K562 (cell line): Measurements from ENCODE around the gene EPB41L4A. TPM values are rescaled to one million over a fixed set of nuclear protein-coding genes. Genes with fewer than 3 reads are reported as not detected.

Source experiments
- ATAC-seq: fragments of 200-7000 bp; cut with Tn5 transposase; 3 replicates; pipeline ENCODE4 v1.9.1; 2020; ENCODE audit warnings: moderate library complexity
- BruUV-seq: library from RNA; stranded (reverse); fragments of 400-500 nt; replicated peaks from 2 replicates; lab custom pipeline; 2021; lab: Mats Ljungman, UMichigan
- CTCF ChIA-PET: fragments of 300-600 bp; formaldehyde crosslinking; extraction: SDS; loops from one replicate; lab custom pipeline; 2021; ENCODE audit warnings: low intra/inter-chr PET ratio; lab: Yijun Ruan, JAX
- POLR2A ChIA-PET: fragments of 300-600, 350-650 bp; sonication (Branson Sonifier 250); formaldehyde crosslinking; extraction: SDS; loops from one replicate; lab custom pipeline; 2021; ENCODE audit warnings: antibody characterized with exemption, inconsistent platforms; lab: Yijun Ruan, JAX
- DNase-seq, 4 experiments: peaks; one replicate each; pipeline versions ENCODE4 v3.0.0 to v3.0.0-alpha.2; 2011 to 2018; ENCODE audit warnings: low spot score in 3 of 4, mixed read lengths in 3 of 4; ENCODE audit errors: extremely low read depth in 1 of 4
- FAIRE-seq: peaks from 2 replicates; lab custom pipeline; 2011; peaks lifted over from hg19 to GRCh38; lab: Jason Lieb, UNC
- H2AFZ ChIP-seq: 2 replicates; pipeline ENCODE4 v1.6.0; 2011; ENCODE audit warnings: low read depth, low read length, control low read depth, inconsistent platforms
- H3K27ac ChIP-seq: fragments of 200-600 bp; 3 replicates; pipeline ENCODE4 v1.8.0; 2011; ENCODE audit warnings: low read depth, mild to moderate bottlenecking, control low read depth, inconsistent platforms, low read length, moderate library complexity, mixed read lengths; ENCODE audit errors: extremely low read depth
- H3K27me3 ChIP-seq, 2 experiments: fragments of 300-600 bp in 1 of 2; 2 replicates in 1 of 2; 3 replicates in 1 of 2; pipeline versions ENCODE4 v1.6.0 to v1.8.0; 2011; ENCODE audit warnings: inconsistent platforms in 2 of 2, low read length in 2 of 2, mild to moderate bottlenecking in 1 of 2, mixed read lengths in 1 of 2, moderate library complexity in 1 of 2; ENCODE audit not compliant: control insufficient read depth in 2 of 2, insufficient read depth in 2 of 2
- H3K36me3 ChIP-seq: fragments of 300-600 bp; 3 replicates; pipeline ENCODE4 v1.8.0; 2011; ENCODE audit warnings: mild to moderate bottlenecking, low read length, inconsistent platforms; ENCODE audit not compliant: control insufficient read depth, insufficient read depth
- H3K4me1 ChIP-seq, 2 experiments: fragments of 200-600 bp in 1 of 2; replicated peaks in 1 of 2; 2 replicates in 1 of 2; 3 replicates in 1 of 2; pipeline versions ENCODE4 v1.5.1 to v1.8.0; 2011; ENCODE audit warnings: inconsistent platforms in 2 of 2, low read length in 2 of 2, mild to moderate bottlenecking in 1 of 2, mixed read lengths in 1 of 2, moderate library complexity in 1 of 2; ENCODE audit not compliant: control insufficient read depth in 2 of 2, insufficient read depth in 2 of 2
- H3K4me2 ChIP-seq: 2 replicates; pipeline ENCODE4 v1.6.1; 2011; ENCODE audit warnings: low read length, control low read depth, inconsistent platforms, mixed read lengths; ENCODE audit not compliant: insufficient read depth
- H3K4me3 ChIP-seq: fragments of 200-600 bp; sonication (generic), shearing (Covaris generic); 2 replicates; pipeline ENCODE4 v1.5.1; 2016; ENCODE audit warnings: control low read depth, inconsistent platforms
- H3K79me2 ChIP-seq: fragments of 200-600 bp; 3 replicates; pipeline ENCODE4 v1.8.0; 2011; ENCODE audit warnings: low read length, inconsistent platforms; ENCODE audit not compliant: control insufficient read depth, insufficient read depth
- H3K9ac ChIP-seq, 2 experiments: 2 replicates each; pipeline versions ENCODE4 v1.6.0 to v1.6.1; 2011; ENCODE audit warnings: low read depth in 2 of 2, low read length in 2 of 2, control low read depth in 1 of 2, inconsistent platforms in 1 of 2, mild to moderate bottlenecking in 1 of 2, mixed read lengths in 1 of 2; ENCODE audit not compliant: insufficient read depth in 1 of 2
- H3K9me1 ChIP-seq: one replicate; pipeline ENCODE4 v1.6.0; 2011; ENCODE audit warnings: inconsistent platforms, mild to moderate bottlenecking, low read length, moderate library complexity; ENCODE audit not compliant: control insufficient read depth, insufficient read depth
- H3K9me3 ChIP-seq: replicated peaks from 2 replicates; pipeline ENCODE4 v1.5.1; 2011; ENCODE audit warnings: low read depth, low read length, inconsistent platforms; ENCODE audit not compliant: control insufficient read depth, insufficient read depth
- H4K20me1 ChIP-seq: replicated peaks from 2 replicates; pipeline ENCODE4 v1.6.1; 2011; ENCODE audit warnings: low read length, inconsistent platforms, mixed read lengths; ENCODE audit not compliant: control insufficient read depth, insufficient read depth
- BRD4 ChIP-seq: fragments of 200-600 bp; sonication (generic); IDR thresholded peaks from 2 replicates; pipeline ENCODE4 v1.6.1; 2017; ENCODE audit warnings: inconsistent platforms
- CAMTA2 ChIP-seq: fragments of 250-450 bp; sonication (Bioruptor Pico); conservative IDR thresholded peaks from 2 replicates; pipeline ENCODE4 v1.5.1; 2022
- PCBP1 ChIP-seq: fragments of 200-400 bp; formaldehyde crosslinking; IDR thresholded peaks from 2 replicates; pipeline ENCODE4 v1.6.1; 2018; ENCODE audit warnings: mild to moderate bottlenecking, low read depth, low read length; ENCODE audit not compliant: poor library complexity, severe bottlenecking
- SIX5 ChIP-seq, 2 experiments: IDR thresholded peaks; 2 replicates each; pipeline ENCODE4 v1.6.1; 2011; ENCODE audit warnings: low read length in 2 of 2, borderline replicate concordance in 1 of 2, low read depth in 1 of 2, mild to moderate bottlenecking in 1 of 2, moderate library complexity in 1 of 2; ENCODE audit not compliant: insufficient read depth in 1 of 2
- TEAD4 ChIP-seq, 2 experiments: sonication (generic) in 1 of 2; formaldehyde crosslinking in 1 of 2; IDR thresholded peaks; 2 replicates each; pipeline versions ENCODE4 v1.6.1 to v1.8.0; 2012 to 2022; ENCODE audit warnings: borderline replicate concordance in 1 of 2, inconsistent platforms in 1 of 2, low read length in 1 of 2, mild to moderate bottlenecking in 1 of 2, missing genetic modification reagents in 1 of 2
- TSC22D4 ChIP-seq: fragments of 450-650 bp; IDR thresholded peaks from 2 replicates; pipeline ENCODE4 v1.6.1; 2016; ENCODE audit warnings: missing genetic modification characterization, missing biosample characterization, control low read depth
- XRCC4 ChIP-seq: IDR thresholded peaks from one replicate; pipeline ENCODE4 v1.6.1; 2011; ENCODE audit not compliant: insufficient read depth, insufficient read length; ENCODE audit errors: extremely low read depth
- WGBS: fragments of 100-300 bp; shearing (Covaris generic); methylation state at CpG from one replicate; pipeline ENCODE4 v1.1.6; 2016; ENCODE audit warnings: low coverage, mixed read lengths; ENCODE audit not compliant: insufficient coverage; ENCODE audit errors: missing lambda C conversion rate; 5-methylcytosine and 5-hydroxymethylcytosine counted together
- in situ Hi-C: fragments of 300-500 bp; cut with MboI; formaldehyde crosslinking; loops from 4 replicates; pipeline ENCODE4 v1.15.0; 2018; ENCODE audit warnings: inconsistent platforms, mixed read lengths
- intact Hi-C: fragments of 100-400 bp; cut with micrococcal nuclease; formaldehyde crosslinking; loops from 2 replicates; pipeline ENCODE4 v1.14.2; 2022
- polyA plus RNA-seq, 8 experiments: library from polyadenylated mRNA; depleted of rRNA in 4 of 8; stranded (reverse) in 5 of 8; unstranded in 3 of 8; fragments of >200 nt; fragmentation: Nextera tagmentation in 2 of 8; fragmentation: Illumina TruSeq in 1 of 8; extraction: Ambion mirVana in 2 of 8; extraction: Trizol in 1 of 8; gene quantifications; 2 replicates each; pipeline versions ENCODE4 v1.2.1 to v1.2.3, GENCODE V29; 2011 to 2014; ENCODE audit warnings: inconsistent platforms in 1 of 8, missing spikeins in 1 of 8
- total RNA-seq, 7 experiments: library from RNA; depleted of rRNA in 6 of 7; stranded (reverse); fragments of >200 nt in 6 of 7; fragmentation: Illumina TruSeq in 2 of 7; extraction: Trizol in 2 of 7; gene quantifications; 2 replicates each; pipeline versions ENCODE4 v1.2.1 to v1.2.3, GENCODE V29; 2011 to 2021; ENCODE audit warnings: low replicate concordance in 1 of 7
- TF ChIP-seq, protein P1 (sequence below): fragments of 250-450 bp; sonication (Bioruptor Pico); IDR thresholded peaks from 2 replicates; pipeline ENCODE4 v1.4.0; 2020; ENCODE audit warnings: mild to moderate bottlenecking, moderate library complexity
- TF ChIP-seq, protein P2 (sequence below): fragments of 250-450 bp; sonication (Bioruptor Pico); IDR thresholded peaks from 2 replicates; pipeline ENCODE4 v1.5.1; 2021; ENCODE audit warnings: mild to moderate bottlenecking
- TF ChIP-seq, protein P3 (sequence below): fragments of 250-450 bp; sonication (Bioruptor Pico); IDR thresholded peaks from 2 replicates; pipeline ENCODE4 v1.5.0; 2021

Gene EPB41L4A
- total and polyA plus RNA-seq, 9 of the 15 experiments (the other 6 are each of a cell fraction or from before 2014, with no cell fraction given): 0.04 to 0.35 (median 0.12) TPM; not detected in 3

DNA sequence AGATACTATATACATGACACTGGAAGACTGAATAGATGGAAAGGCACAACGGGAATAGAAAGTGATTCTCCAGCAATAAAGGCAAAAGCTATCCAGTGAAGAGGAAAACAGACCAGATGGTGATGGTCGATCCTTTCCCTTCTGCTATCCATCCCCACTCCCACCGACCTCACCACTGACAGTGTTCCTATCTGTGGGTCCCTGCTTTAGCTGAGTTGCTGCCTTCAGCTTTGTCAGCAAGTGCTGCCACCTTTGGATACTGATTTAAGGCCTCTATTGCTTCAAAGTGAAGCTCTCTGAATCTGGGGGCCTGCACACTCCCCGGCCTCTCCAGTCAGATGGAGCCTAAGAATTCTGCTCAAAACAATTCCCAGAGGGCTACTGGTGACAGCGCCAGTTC lies 32.3 kb downstream of the EPB41L4A start:
- ChIA-PET CTCF (no interaction called here), POLR2A (no interaction called here)
- H3K79me2 ChIP-seq: no peaks in the 10 kb centered on the region
- no TSS peak for BruUV-seq
- in situ Hi-C loops (no loop called here), intact Hi-C loops (no loop called here)
- FAIRE-seq (no peak), ATAC-seq (no peak), DNase-seq (no peak)
- H3K9me3 ChIP-seq: no peaks in the 10 kb centered on the region
- no peak overlapping the region for H3K9ac ChIP-seq
- no peak overlapping the region for H3K27ac ChIP-seq
- 0% methylated on average over 5 of the region's 5 CpGs for WGBS
- no peak overlapping the region for H2AFZ ChIP-seq
- H3K27me3 ChIP-seq: peaks cover 0 to 15% of the 10 kb centered on the region in 2 experiments; a peak in 3 of 5 replicates
- TF ChIP-seq PCBP1: no peak
- TF ChIP-seq TEAD4 (IDR thresholded peaks at IDR 0.05; ENCODE audit: low read length): no peak
- no peak for TF ChIP-seq TEAD4 (CRISPR knock-in tag; IDR thresholded peaks at IDR 0.05; ENCODE audit: borderline replicate concordance)
- TF ChIP-seq BRD4: no peak
- TF ChIP-seq, protein P1, sequence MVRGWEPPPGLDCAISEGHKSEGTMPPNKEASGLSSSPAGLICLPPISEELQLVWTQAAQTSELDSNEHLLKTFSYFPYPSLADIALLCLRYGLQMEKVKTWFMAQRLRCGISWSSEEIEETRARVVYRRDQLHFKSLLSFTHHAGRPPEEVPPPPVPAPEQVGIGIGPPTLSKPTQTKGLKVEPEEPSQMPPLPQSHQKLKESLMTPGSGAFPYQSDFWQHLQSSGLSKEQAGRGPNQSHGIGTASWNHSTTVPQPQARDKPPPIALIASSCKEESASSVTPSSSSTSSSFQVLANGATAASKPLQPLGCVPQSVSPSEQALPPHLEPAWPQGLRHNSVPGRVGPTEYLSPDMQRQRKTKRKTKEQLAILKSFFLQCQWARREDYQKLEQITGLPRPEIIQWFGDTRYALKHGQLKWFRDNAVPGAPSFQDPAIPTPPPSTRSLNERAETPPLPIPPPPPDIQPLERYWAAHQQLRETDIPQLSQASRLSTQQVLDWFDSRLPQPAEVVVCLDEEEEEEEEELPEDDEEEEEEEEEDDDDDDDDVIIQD (CRISPR knock-in tag): no peak
- no peak for TF ChIP-seq SIX5 (IDR thresholded peaks at IDR 0.05; ENCODE audit: borderline replicate concordance in 1 of 2, insufficient read depth in 1 of 2, low read depth in 1 of 2, low read length in 2 of 2)
- TF ChIP-seq, protein P2, sequence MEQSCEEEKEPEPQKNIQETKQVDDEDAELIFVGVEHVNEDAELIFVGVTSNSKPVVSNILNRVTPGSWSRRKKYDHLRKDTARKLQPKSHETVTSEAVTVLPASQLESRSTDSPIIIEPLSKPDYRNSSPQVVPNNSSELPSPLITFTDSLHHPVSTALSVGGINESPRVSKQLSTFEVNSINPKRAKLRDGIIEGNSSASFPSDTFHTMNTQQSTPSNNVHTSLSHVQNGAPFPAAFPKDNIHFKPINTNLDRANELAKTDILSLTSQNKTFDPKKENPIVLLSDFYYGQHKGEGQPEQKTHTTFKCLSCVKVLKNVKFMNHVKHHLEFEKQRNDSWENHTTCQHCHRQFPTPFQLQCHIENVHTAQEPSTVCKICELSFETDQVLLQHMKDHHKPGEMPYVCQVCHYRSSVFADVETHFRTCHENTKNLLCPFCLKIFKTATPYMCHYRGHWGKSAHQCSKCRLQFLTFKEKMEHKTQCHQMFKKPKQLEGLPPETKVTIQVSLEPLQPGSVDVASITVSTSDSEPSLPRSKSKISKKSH (CRISPR knock-in tag): no peak
- TF ChIP-seq TSC22D4 (tag): no peak
- TF ChIP-seq, protein P3, sequence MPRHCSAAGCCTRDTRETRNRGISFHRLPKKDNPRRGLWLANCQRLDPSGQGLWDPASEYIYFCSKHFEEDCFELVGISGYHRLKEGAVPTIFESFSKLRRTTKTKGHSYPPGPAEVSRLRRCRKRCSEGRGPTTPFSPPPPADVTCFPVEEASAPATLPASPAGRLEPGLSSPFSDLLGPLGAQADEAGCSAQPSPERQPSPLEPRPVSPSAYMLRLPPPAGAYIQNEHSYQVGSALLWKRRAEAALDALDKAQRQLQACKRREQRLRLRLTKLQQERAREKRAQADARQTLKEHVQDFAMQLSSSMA (CRISPR knock-in tag): no peak
- no peak for TF ChIP-seq CAMTA2
- no peak for TF ChIP-seq XRCC4
- H3K9me1 ChIP-seq: no peaks in the 10 kb centered on the region
- H3K36me3 ChIP-seq: no peaks in the 10 kb centered on the region
- H3K4me1 ChIP-seq: no peaks in the 10 kb centered on the region
- no peaks in the 10 kb centered on the region for H4K20me1 ChIP-seq
- no peak overlapping the region for H3K4me2 ChIP-seq
- H3K4me3 ChIP-seq: no peak overlapping the region
